ENCODE results near the gene MAP3K8. TPM values are rescaled to one million over a fixed set of nuclear protein-coding genes. Genes with fewer than 3 reads are reported as not detected.

Gene MAP3K8
- total RNA-seq, 1 experiment from 2014 or later = 4.8 TPM

DNA sequence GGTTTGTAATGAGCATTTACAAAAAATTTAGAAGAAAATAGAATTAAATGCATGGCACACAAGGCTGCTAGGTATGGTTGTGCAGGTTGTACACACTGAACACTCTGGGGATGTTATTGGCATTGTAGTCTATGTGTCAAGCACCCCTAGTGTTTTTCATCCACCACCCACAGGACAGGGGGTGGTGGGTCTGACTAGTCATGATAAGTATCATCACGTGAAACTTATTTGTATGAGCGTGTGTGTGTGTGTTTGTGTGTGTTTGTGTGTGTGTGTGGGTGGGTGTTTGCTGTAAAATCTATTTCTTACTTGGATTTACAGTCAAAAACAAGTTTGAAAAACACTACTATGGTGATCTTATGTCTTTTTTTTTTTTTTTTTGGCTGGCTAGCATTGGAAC lies 66.5 kb downstream of the MAP3K8 start:
- TF ChIP-seq TCF7L2 (IDR thresholded peaks at IDR 0.05; ENCODE audit: low read depth, low read length) (no peak), POLR2AphosphoS5 (IDR thresholded peaks at IDR 0.05; ENCODE audit: low read depth, low read length) (no peak), CTCF (IDR thresholded peaks at IDR 0.05) (no peak), SIN3A (IDR thresholded peaks at IDR 0.05; ENCODE audit: borderline replicate concordance, insufficient read depth, low read depth, low read length) (no peak), REST (IDR thresholded peaks at IDR 0.05; ENCODE audit: insufficient read depth in 1 of 2, low read depth in 2 of 2, low read length in 1 of 2) (no peak)
- in situ Hi-C loops (cut with HindIII; ENCODE audit: low pct_unique_long_range_greater_than_20kb, low sequenced_read_pairs) = no loop called here
- intact Hi-C loops (cut with micrococcal nuclease; ENCODE audit: unreplicated experiment) = no loop called here
- no peak overlapping the region for H3K27ac ChIP-seq (ENCODE audit: low read length)
- no peaks in the 10 kb centered on the region for H3K9me3 ChIP-seq (ENCODE audit: control insufficient read depth, insufficient read depth, low read depth, low read length)
- H3K36me3 ChIP-seq (ENCODE audit: control insufficient read depth, insufficient read depth, low read length) = no peaks in the 10 kb centered on the region
- BruUV-seq (replicated peaks) = no TSS peak
- H3K4me3 ChIP-seq (ENCODE audit: low read depth in 2 of 2, low read length in 2 of 2) = no peak overlapping the region
- ChIA-PET CTCF (no interaction called here), POLR2A (no interaction called here)
- peaks cover 2% of the 10 kb centered on the region; the same call in 1 of the 2 replicates for H3K4me1 ChIP-seq (ENCODE audit: control insufficient read depth, insufficient read depth, low read length)
- ATAC-seq (no peak), DNase-seq (ENCODE audit: low read depth, low spot score) (no peak)
- no peaks in the 10 kb centered on the region; the same call in 1 of the 2 replicates for H3K27me3 ChIP-seq (ENCODE audit: control insufficient read depth, insufficient read depth, low read length)

GRCh38 chr10:30500963-30501504 lies 67.0 kb downstream of the MAP3K8 start:
- H3K9me3 ChIP-seq (ENCODE audit: control insufficient read depth, insufficient read depth, low read depth, low read length) = no peaks in the 10 kb centered on the region
- POLR2A ChIA-PET = no interaction called here
- TF ChIP-seq CTCF (IDR thresholded peaks at IDR 0.05) = no peak
- TF ChIP-seq TCF7L2 (IDR thresholded peaks at IDR 0.05; ENCODE audit: low read depth, low read length) = no peak
- TF ChIP-seq REST (IDR thresholded peaks at IDR 0.05; ENCODE audit: insufficient read depth in 1 of 2, low read depth in 2 of 2, low read length in 1 of 2) = no peak
- no peak for TF ChIP-seq SIN3A (IDR thresholded peaks at IDR 0.05; ENCODE audit: borderline replicate concordance, insufficient read depth, low read depth, low read length)
- TF ChIP-seq POLR2AphosphoS5 (IDR thresholded peaks at IDR 0.05; ENCODE audit: low read depth, low read length) = no peak
- no TSS peak for BruUV-seq (replicated peaks)
- H3K36me3 ChIP-seq (ENCODE audit: control insufficient read depth, insufficient read depth, low read length) = no peaks in the 10 kb centered on the region
- no peaks in the 10 kb centered on the region; the same call in 1 of the 2 replicates for H3K27me3 ChIP-seq (ENCODE audit: control insufficient read depth, insufficient read depth, low read length)
- ATAC-seq = no peak
- CTCF ChIA-PET = no interaction called here
- no peak for DNase-seq (ENCODE audit: low read depth, low spot score)
- peaks cover 2% of the 10 kb centered on the region; the same call in 1 of the 2 replicates for H3K4me1 ChIP-seq (ENCODE audit: control insufficient read depth, insufficient read depth, low read length)
- in situ Hi-C loops (cut with HindIII; ENCODE audit: low pct_unique_long_range_greater_than_20kb, low sequenced_read_pairs) (no loop called here), intact Hi-C loops (cut with micrococcal nuclease; ENCODE audit: unreplicated experiment) (no loop called here)
- H3K4me3 ChIP-seq (ENCODE audit: low read depth in 2 of 2, low read length in 2 of 2) = no peak overlapping the region
- H3K27ac ChIP-seq (ENCODE audit: low read length) = no peak overlapping the region

All from Panc1 (cell line).